Panc1 (cell line): ENCODE results near the gene TDRD10. TPM values are rescaled to one million over a fixed set of nuclear protein-coding genes. Genes with fewer than 3 reads are reported as not detected.

Source experiments
- ATAC-seq: fragments of 200-7000 bp; cut with Tn5 transposase; 2 replicates; pipeline ENCODE4 v1.9.1; 2020; ENCODE audit warnings: mild to moderate bottlenecking, moderate library complexity
- BruUV-seq: library from RNA; stranded (reverse); fragments of 400-500 nt; replicated peaks from 2 replicates; lab custom pipeline; 2021; lab: Mats Ljungman, UMichigan
- CTCF ChIA-PET: fragments of 300-600 bp; sonication (Branson Sonifier 250); formaldehyde crosslinking; loops from one replicate; lab custom pipeline; 2022; ENCODE audit warnings: antibody characterized with exemption; lab: Charles Lee
- POLR2A ChIA-PET: fragments of 300-600 bp; sonication (Branson Sonifier 250); formaldehyde crosslinking; loops from one replicate; lab custom pipeline; 2022; ENCODE audit warnings: antibody characterized with exemption; lab: Charles Lee
- DNase-seq: peaks from one replicate; pipeline ENCODE4 v3.0.0-alpha.2; 2010; ENCODE audit warnings: low read depth, low spot score
- H3K27ac ChIP-seq: 2 replicates; pipeline ENCODE4 v1.5.1; 2011; ENCODE audit warnings: mild to moderate bottlenecking, low read length, inconsistent platforms
- H3K27me3 ChIP-seq: fragments of 200-500 bp; sonication (Bioruptor generic); 2 replicates; pipeline ENCODE4 v1.6.0; 2014; ENCODE audit warnings: low read length, inconsistent platforms; ENCODE audit not compliant: control insufficient read depth, insufficient read depth
- H3K36me3 ChIP-seq: fragments of 200-500 bp; sonication (Bioruptor generic); 2 replicates; pipeline ENCODE4 v1.5.1; 2014; ENCODE audit warnings: inconsistent platforms, mild to moderate bottlenecking, low read length, moderate library complexity; ENCODE audit not compliant: control insufficient read depth, insufficient read depth
- H3K4me1 ChIP-seq: 2 replicates; pipeline ENCODE4 v1.5.1; 2011; ENCODE audit warnings: inconsistent platforms, mild to moderate bottlenecking, low read length, moderate library complexity; ENCODE audit not compliant: control insufficient read depth, insufficient read depth
- H3K4me3 ChIP-seq, 2 experiments: 2 replicates each; pipeline ENCODE4 v1.5.1; 2011 to 2012; ENCODE audit warnings: low read depth in 2 of 2, low read length in 2 of 2, mild to moderate bottlenecking in 2 of 2, inconsistent platforms in 1 of 2, moderate library complexity in 1 of 2
- H3K9me3 ChIP-seq: fragments of 200-500 bp; sonication (Bioruptor generic); 2 replicates; pipeline ENCODE4 v1.5.1; 2014; ENCODE audit warnings: low read depth, mild to moderate bottlenecking, inconsistent platforms, low read length, moderate library complexity; ENCODE audit not compliant: control insufficient read depth, insufficient read depth
- CTCF ChIP-seq: fragments of 450-650 bp; IDR thresholded peaks from 2 replicates; pipeline ENCODE4 v1.5.1; 2017; ENCODE audit warnings: mild to moderate bottlenecking
- POLR2AphosphoS5 ChIP-seq: IDR thresholded peaks from 2 replicates; pipeline ENCODE4 v1.6.1; 2012; ENCODE audit warnings: mild to moderate bottlenecking, low read depth, low read length, moderate library complexity
- REST ChIP-seq, 2 experiments: IDR thresholded peaks; 2 replicates each; pipeline ENCODE4 v1.6.1; 2011 to 2012; ENCODE audit warnings: low read depth in 2 of 2, control low read depth in 1 of 2, low read length in 1 of 2, mild to moderate bottlenecking in 1 of 2, moderate library complexity in 1 of 2; ENCODE audit not compliant: insufficient read depth in 1 of 2
- SIN3A ChIP-seq: IDR thresholded peaks from 2 replicates; pipeline ENCODE4 v1.6.1; 2012; ENCODE audit warnings: low read depth, mild to moderate bottlenecking, low read length, moderate library complexity, borderline replicate concordance; ENCODE audit not compliant: insufficient read depth
- TCF7L2 ChIP-seq: IDR thresholded peaks from 2 replicates; pipeline ENCODE4 v1.6.1; 2011; ENCODE audit warnings: mild to moderate bottlenecking, low read depth, low read length, inconsistent platforms
- in situ Hi-C: cut with HindIII; loops from 2 replicates; pipeline ENCODE4 v1.10.0; 2016; ENCODE audit warnings: low sequenced_read_pairs, low pct_unique_long_range_greater_than_20kb
- intact Hi-C: fragments of 100-400 bp; cut with micrococcal nuclease; formaldehyde crosslinking; loops from one replicate; pipeline ENCODE4 v1.10.0; 2022; ENCODE audit not compliant: unreplicated experiment
- total RNA-seq: library from RNA; stranded (reverse); gene quantifications from one replicate; pipeline ENCODE4 v1.2.1, GENCODE V29; 2021; ENCODE audit not compliant: unreplicated experiment

The TDRD10 gene
- total RNA-seq, 1 experiment from 2014 or later, result not detected

GRCh38 chr1:154493276-154493675, 8.7 kb upstream of the TDRD10 start:
- Histone ChIP-seq H3K4me1 (no peaks in the 10 kb centered on the region), H3K27ac (no peak overlapping the region), H3K9me3 (no peaks in the 10 kb centered on the region), H3K36me3 (no peaks in the 10 kb centered on the region), H3K27me3 (peaks cover 23% of the 10 kb centered on the region; the same call in 1 of the 2 replicates), H3K4me3 (no peak overlapping the region)
- DNase-seq (no peak), ATAC-seq (no peak)
- ChIA-PET POLR2A (no interaction called here), CTCF (no interaction called here)
- in situ Hi-C loops (no loop called here), intact Hi-C loops (loop anchor here (5.0 kb wide), 1 partner anchor 44 kb away; no protein-coding TSS in a partner anchor)
- no TSS peak for BruUV-seq
- TF ChIP-seq REST (IDR thresholded peaks at IDR 0.05; ENCODE audit: insufficient read depth in 1 of 2, low read depth in 2 of 2, low read length in 1 of 2) (no peak), SIN3A (no peak), TCF7L2 (no peak), POLR2AphosphoS5 (no peak), CTCF (no peak)

GRCh38 chr1:154495496-154496273, 6.3 kb upstream of the TDRD10 start:
- TF ChIP-seq REST (IDR thresholded peaks at IDR 0.05; ENCODE audit: insufficient read depth in 1 of 2, low read depth in 2 of 2, low read length in 1 of 2), result no peak
- TF ChIP-seq SIN3A, result no peak
- no peak for TF ChIP-seq CTCF
- no peak for TF ChIP-seq POLR2AphosphoS5
- TF ChIP-seq TCF7L2, result no peak
- Histone ChIP-seq H3K9me3 (no peaks in the 10 kb centered on the region), H3K4me3 (no peak overlapping the region), H3K27me3 (peaks cover 24% of the 10 kb centered on the region), H3K27ac (no peak overlapping the region), H3K4me1 (no peaks in the 10 kb centered on the region), H3K36me3 (no peaks in the 10 kb centered on the region)
- no TSS peak for BruUV-seq
- ATAC-seq (no peak), DNase-seq (no peak)
- intact Hi-C loops, result no loop called here
- in situ Hi-C loops, result no loop called here
- ChIA-PET CTCF (no interaction called here), POLR2A (no interaction called here)
